Upper lobe of left lung (tissue), 4 donors: ENCODE results near the gene GNA12.

Source experiments
- CTCF ChIP-seq, 6 experiments: fragments of 450-650 bp in 4 of 6; fragments of 200-600 bp in 2 of 6; sonication (generic) in 2 of 6; IDR thresholded peaks; one replicate each; pipeline ENCODE4 v1.5.1; 2016 to 2019; ENCODE audit warnings: antibody characterized with exemption in 6 of 6
- POLR2A ChIP-seq, 4 donors: fragments of 450-650 bp; IDR thresholded peaks; one replicate each; pipeline ENCODE4 v1.5.1; 2016 to 2017; ENCODE audit warnings: antibody characterized with exemption in 4 of 4, mild to moderate bottlenecking in 2 of 4
- POLR2AphosphoS5 ChIP-seq, 2 donors: sonication (generic); formaldehyde crosslinking; IDR thresholded peaks; one replicate each; pipeline ENCODE4 v1.5.1; 2017; ENCODE audit warnings: antibody characterized with exemption in 2 of 2

GRCh38 chr7:2859952-2860351 lies 15.8 kb upstream of the GNA12 start:
- TF ChIP-seq POLR2A (IDR thresholded peaks at IDR 0.05) (no peak), CTCF (IDR thresholded peaks at IDR 0.05) (no peak), POLR2AphosphoS5 (IDR thresholded peaks at IDR 0.05) (no peak)
